Subcutaneous abdominal adipose tissue (tissue), 5 donors: Measurements from ENCODE around the gene CACNA1H.

Source experiments
- H3K27ac ChIP-seq: one replicate; pipeline ENCODE4 v1.7.0; 2013; ENCODE audit warnings: low read depth, mild to moderate bottlenecking, inconsistent platforms, low read length, moderate library complexity
- H3K27me3 ChIP-seq, 5 donors: one replicate each; pipeline ENCODE4 v1.7.0; 2013; ENCODE audit warnings: low read length in 5 of 5, inconsistent platforms in 1 of 5; ENCODE audit not compliant: control insufficient read depth in 5 of 5, insufficient read depth in 4 of 5
- H3K36me3 ChIP-seq, 5 donors: one replicate each; pipeline ENCODE4 v1.7.0; 2013; ENCODE audit warnings: low read length in 5 of 5; ENCODE audit not compliant: control insufficient read depth in 5 of 5, insufficient read depth in 5 of 5
- H3K4me1 ChIP-seq, 5 donors: one replicate each; pipeline ENCODE4 v1.7.0; 2013; ENCODE audit warnings: low read length in 5 of 5, mild to moderate bottlenecking in 3 of 5, moderate library complexity in 1 of 5; ENCODE audit not compliant: control insufficient read depth in 5 of 5, insufficient read depth in 5 of 5
- H3K4me3 ChIP-seq, 5 donors: one replicate each; pipeline ENCODE4 v1.7.0; 2013; ENCODE audit warnings: low read length in 5 of 5, low read depth in 1 of 5
- H3K9ac ChIP-seq, 5 donors: one replicate each; pipeline ENCODE4 v1.7.0; 2013; ENCODE audit warnings: low read length in 5 of 5, mild to moderate bottlenecking in 4 of 5, moderate library complexity in 3 of 5
- H3K9me3 ChIP-seq, 5 donors: one replicate each; pipeline ENCODE4 v1.7.0; 2013; ENCODE audit warnings: low read length in 5 of 5; ENCODE audit not compliant: control insufficient read depth in 5 of 5
- donor health status: healthy.
- donor health status: healthy.
- donor health status: healthy.
- donor health status: healthy.
- donor health status: healthy.

CACNA1H gene

GRCh38 chr16:1216296-1216619 lies 63.4 kb downstream of the CACNA1H start:
- Histone ChIP-seq H3K4me3 (no peak overlapping the region), H3K9me3 (no peaks in the 10 kb centered on the region), H3K27ac (no peak overlapping the region), H3K4me1 (no peaks in the 10 kb centered on the region), H3K27me3 (peaks cover 0 to 13% (median 2%) of the 10 kb centered on the region in 5 donors), H3K36me3 (no peaks in the 10 kb centered on the region), H3K9ac (no peak overlapping the region)

- H3K4me3 ChIP-seq = no peak overlapping the region
- H3K9ac ChIP-seq = no peak overlapping the region
- H3K27ac ChIP-seq = no peak overlapping the region
- no peaks in the 10 kb centered on the region for H3K4me1 ChIP-seq
- H3K27me3 ChIP-seq = peaks cover 0 to 13% (median 2%) of the 10 kb centered on the region in 5 donors
- no peaks in the 10 kb centered on the region for H3K36me3 ChIP-seq
- no peaks in the 10 kb centered on the region for H3K9me3 ChIP-seq
These were observed 63.9 kb downstream of the CACNA1H start for GRCh38 chr16:1216681-1217400.

- Histone ChIP-seq H3K36me3 (no peaks in the 10 kb centered on the region), H3K9ac (no peak overlapping the region), H3K27ac (no peak overlapping the region), H3K9me3 (no peaks in the 10 kb centered on the region), H3K4me1 (no peaks in the 10 kb centered on the region), H3K27me3 (peaks cover 0 to 14% (median 5%) of the 10 kb centered on the region in 5 donors), H3K4me3 (no peak overlapping the region)
These were observed 64.6 kb downstream of the CACNA1H start for GRCh38 chr16:1217526-1217925.

- no peaks in the 10 kb centered on the region for H3K4me1 ChIP-seq
- H3K36me3 ChIP-seq = no peaks in the 10 kb centered on the region
- no peaks in the 10 kb centered on the region for H3K9me3 ChIP-seq
- H3K27ac ChIP-seq = no peak overlapping the region
- peaks cover 0 to 17% (median 9%) of the 10 kb centered on the region in 5 donors for H3K27me3 ChIP-seq
- no peak overlapping the region for H3K9ac ChIP-seq
- H3K4me3 ChIP-seq = no peak overlapping the region
These were observed 65.4 kb downstream of the CACNA1H start for GRCh38 chr16:1218061-1218929.

- Histone ChIP-seq H3K27ac (no peak overlapping the region), H3K4me3 (no peak overlapping the region), H3K27me3 (peaks cover 0 to 20% (median 8%) of the 10 kb centered on the region in 5 donors), H3K9me3 (no peaks in the 10 kb centered on the region), H3K36me3 (no peaks in the 10 kb centered on the region), H3K9ac (no peak overlapping the region), H3K4me1 (no peaks in the 10 kb centered on the region)
These were observed 66.2 kb downstream of the CACNA1H start for GRCh38 chr16:1218930-1219611.

DNA sequence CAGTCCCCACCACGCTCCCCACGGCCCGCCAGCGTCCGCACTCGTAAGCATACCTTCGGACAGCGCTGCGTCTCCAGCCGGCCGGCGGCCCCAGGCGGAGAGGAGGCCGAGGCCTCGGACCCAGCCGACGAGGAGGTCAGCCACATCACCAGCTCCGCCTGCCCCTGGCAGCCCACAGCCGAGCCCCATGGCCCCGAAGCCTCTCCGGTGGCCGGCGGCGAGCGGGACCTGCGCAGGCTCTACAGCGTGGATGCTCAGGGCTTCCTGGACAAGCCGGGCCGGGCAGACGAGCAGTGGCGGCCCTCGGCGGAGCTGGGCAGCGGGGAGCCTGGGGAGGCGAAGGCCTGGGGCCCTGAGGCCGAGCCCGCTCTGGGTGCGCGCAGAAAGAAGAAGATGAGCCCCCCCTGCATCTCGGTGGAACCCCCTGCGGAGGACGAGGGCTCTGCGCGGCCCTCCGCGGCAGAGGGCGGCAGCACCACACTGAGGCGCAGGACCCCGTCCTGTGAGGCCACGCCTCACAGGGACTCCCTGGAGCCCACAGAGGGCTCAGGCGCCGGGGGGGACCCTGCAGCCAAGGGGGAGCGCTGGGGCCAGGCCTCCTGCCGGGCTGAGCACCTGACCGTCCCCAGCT lies 67.3 kb downstream of the CACNA1H start:
- no peaks in the 10 kb centered on the region for H3K36me3 ChIP-seq
- no peak overlapping the region for H3K4me3 ChIP-seq

GRCh38 chr16:1220841-1221627 lies 68.1 kb downstream of the CACNA1H start:
- Histone ChIP-seq H3K9ac (no peak overlapping the region), H3K27me3 (peaks cover 0 to 18% (median 7%) of the 10 kb centered on the region in 5 donors), H3K27ac (no peak overlapping the region), H3K9me3 (no peaks in the 10 kb centered on the region), H3K36me3 (no peaks in the 10 kb centered on the region), H3K4me3 (no peak overlapping the region), H3K4me1 (no peaks in the 10 kb centered on the region)

More for the DNA sequence above, 67.3 kb downstream of the CACNA1H start:
- peaks cover 0 to 20% (median 7%) of the 10 kb centered on the region in 5 donors for H3K27me3 ChIP-seq
- H3K27ac ChIP-seq = no peak overlapping the region
- no peaks in the 10 kb centered on the region for H3K9me3 ChIP-seq
- no peak overlapping the region for H3K9ac ChIP-seq
- H3K4me1 ChIP-seq = no peaks in the 10 kb centered on the region

DNA sequence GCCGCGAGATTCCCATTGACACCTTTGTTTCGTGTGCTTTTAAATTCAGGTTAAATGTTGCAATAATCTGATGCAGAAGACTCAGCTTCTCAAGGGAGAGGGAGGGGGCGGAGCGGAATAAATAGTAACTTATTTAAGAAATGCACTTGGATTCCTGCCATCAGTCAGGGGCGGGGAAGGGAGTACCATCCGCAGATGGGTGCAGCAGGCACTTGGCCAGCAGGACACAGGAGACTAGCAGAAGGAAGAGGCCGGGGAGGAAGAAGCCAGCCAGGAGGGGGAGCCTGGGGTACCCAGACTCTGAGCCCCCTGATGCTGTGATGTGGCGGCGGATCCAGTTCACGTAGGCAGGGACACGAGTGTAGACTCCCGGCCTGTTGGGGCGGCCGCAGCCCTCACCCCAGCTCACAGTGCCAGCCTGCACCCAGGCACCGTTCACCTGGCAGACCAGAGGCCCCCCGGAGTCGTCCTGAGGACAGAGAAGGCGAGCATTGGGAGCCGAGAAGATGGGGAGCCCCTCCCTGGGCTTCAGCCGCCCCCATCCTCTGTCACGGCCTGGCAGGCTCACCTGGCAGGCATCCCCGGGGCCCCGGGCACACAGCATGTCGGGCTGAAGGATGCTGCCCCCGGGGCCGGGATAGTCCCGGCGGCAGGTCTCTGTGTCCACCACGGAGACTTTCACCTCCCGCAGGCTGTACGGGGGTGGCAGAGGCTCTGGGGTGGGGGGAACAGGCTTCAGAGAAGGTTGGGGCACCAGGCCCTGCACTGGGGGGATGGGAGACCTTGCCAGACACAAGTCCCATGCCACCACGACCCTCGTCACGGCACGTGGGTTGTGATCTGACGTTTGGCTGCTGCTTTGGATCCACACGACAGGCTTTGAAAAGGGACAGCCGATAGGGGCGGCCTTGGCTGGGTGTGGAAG lies 69.0 kb downstream of the CACNA1H start:
- no peaks in the 10 kb centered on the region for H3K9me3 ChIP-seq
- no peak overlapping the region for H3K4me3 ChIP-seq
- no peak overlapping the region for H3K9ac ChIP-seq
- H3K27ac ChIP-seq = no peak overlapping the region
- peaks cover 0 to 18% (median 7%) of the 10 kb centered on the region in 5 donors for H3K27me3 ChIP-seq
- no peaks in the 10 kb centered on the region for H3K36me3 ChIP-seq
- H3K4me1 ChIP-seq = no peaks in the 10 kb centered on the region
